Measurements from ENCODE around the gene CAMTA1.
"Not testable (repeated sequence)": the region's sequence is repeated elsewhere in the genome, so short reads cannot be mapped to it uniquely, and the experiment has no call there.

The CAMTA1 gene

GRCh38 chr1:6907676-6908434 lies 122.6 kb downstream of the CAMTA1 start:
- no peak for ATAC-seq
- no peak for DNase-seq

DNA sequence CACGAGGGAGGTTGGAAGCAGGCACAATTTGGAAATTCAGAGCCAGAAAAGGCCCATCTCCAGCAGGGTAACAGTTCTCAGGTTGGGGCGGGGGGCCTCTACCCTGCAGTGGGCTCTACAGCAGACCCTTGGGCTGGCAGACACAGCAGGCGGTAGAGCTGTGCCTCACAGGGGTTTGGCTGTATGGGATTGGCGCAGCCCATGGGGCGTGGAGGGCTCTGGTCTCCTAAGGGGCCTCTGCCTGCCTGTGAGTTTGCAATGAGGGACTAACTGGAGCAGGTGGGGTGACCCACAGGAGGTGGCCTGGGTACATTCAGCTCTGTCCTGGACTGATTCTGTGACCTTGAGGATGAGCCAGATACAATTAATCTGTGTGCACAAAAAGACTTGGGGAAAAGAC lies 124.1 kb downstream of the CAMTA1 start:
- ATAC-seq (no peak), DNase-seq (no peak)

DNA sequence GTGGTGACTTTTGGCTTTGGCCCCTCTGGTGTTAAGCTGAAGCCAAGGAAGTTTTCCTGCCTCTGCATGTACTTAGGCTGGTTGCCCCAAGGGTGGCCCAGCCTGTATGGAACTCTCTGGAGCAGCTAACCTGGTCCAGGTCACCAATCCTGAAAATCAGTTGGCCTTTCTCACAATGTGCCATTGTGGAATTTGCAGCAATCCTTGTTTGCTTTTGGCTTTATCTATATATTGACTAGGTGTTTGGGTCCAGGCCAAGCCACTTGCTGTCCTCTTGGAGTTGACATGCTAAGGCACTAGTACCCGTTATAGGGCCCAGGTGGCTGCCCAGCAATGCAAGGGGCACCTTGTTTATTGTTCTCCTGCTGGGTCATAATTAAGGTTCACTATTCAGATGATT lies 124.6 kb downstream of the CAMTA1 start:
- DNase-seq (no peak), ATAC-seq (no peak)

GRCh38 chr1:6911021-6911941 lies 126.0 kb downstream of the CAMTA1 start:
- DNase-seq (no peak), ATAC-seq (no peak)

GRCh38 chr1:6911974-6912373 lies 126.7 kb downstream of the CAMTA1 start:
- DNase-seq (no peak), ATAC-seq (no peak)

DNA sequence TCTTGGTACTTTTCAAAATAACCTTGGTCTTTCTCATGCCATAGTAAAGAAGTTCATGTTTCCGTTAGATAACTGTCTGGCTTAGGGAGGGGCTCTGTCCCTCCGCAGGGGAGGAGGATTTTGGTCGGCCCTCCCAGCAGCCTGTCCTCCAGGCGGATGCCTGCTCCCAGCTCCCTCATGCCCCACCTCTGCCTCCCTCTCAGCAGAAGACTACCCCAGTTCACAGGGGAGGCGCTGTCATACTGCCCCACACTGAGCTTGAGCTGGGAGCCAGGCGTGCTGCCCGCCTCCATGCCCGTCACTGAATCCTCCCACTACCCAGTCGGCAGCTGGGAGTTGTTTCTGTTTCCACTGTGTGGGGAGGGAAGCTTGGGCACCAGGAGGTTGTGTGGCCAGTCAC lies 127.3 kb downstream of the CAMTA1 start:
- ATAC-seq (no peak), DNase-seq (no peak)

- DNase-seq (no peak), ATAC-seq (no peak)
These were observed 127.8 kb downstream of the CAMTA1 start for GRCh38 chr1:6913086-6913485.

DNA sequence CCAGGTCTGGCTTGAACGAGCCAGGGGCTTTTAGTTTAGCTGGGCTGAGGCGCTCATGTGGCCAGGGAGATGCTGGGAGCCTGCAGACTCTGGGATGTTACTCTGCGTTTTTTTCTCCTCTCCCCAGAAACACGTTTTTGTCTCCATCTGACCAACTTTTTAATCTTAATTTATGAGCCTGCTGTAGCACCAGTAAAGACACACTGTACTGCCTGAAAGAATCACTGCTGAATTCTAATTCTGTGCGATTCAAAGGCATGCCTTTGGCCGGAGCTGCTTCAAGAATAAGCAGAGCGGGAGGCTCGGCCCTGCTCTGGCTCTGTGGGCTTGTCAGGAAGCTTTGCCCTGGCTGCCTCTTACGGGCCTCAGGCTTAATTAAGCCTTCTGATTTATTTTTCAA lies 129.5 kb downstream of the CAMTA1 start:
- DNase-seq (no peak), ATAC-seq (no peak)

DNA sequence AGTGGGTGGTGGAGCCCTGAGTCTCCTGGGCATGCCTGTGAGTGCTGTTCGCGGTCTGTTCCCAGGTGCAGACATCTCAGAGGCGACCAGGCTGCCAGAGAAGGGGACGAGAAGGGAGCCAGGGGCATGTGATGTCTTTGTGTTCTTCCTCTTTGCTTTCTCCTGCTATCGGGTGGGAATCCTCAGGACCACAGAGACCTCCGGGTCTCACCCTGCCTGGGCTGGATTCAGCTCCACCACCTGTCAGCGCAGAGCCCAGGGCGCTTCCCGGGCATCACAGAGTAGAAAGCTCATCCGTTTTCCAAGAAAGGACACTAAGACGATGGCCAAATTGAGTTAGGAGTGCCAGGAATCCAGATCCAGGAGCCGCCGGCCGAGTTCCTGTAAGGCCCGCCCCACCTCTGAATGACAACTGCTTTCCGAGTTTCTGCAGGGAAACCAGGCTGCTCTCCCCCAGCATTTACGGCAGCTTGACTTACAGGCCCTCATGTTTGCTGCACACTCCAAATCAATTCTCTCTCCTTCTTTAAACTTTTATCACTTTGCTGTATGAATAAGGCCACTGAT lies 130.8 kb downstream of the CAMTA1 start:
- DNase-seq: no peak

DNA sequence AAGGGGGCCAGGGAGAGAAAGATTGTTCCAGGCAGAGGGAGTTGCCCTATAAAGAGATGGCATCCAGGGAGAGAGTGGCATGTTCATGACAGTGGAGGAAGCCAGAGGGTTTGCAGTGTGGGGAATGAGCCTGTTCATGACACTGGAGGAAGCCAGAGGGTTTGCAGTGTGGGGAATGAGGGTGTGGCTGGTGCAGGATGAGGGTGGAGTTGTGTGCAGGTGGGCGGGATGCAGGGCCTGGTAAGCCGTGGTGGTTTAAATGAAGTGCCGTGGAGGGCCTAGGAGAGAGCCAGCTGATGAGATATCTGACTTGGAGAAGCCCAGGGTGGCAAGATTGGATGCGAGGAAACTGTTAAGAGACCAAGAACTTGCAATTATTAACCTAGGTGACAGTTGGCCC lies 131.8 kb downstream of the CAMTA1 start:
- no peak for DNase-seq
- ATAC-seq: no peak

More for the DNA sequence above, 130.8 kb downstream of the CAMTA1 start:
- ATAC-seq: no peak

- no peak for DNase-seq
- ATAC-seq: no peak
These were observed 133.1 kb downstream of the CAMTA1 start for GRCh38 chr1:6918186-6918924.

GRCh38 chr1:6918925-6919511 lies 133.8 kb downstream of the CAMTA1 start:
- ATAC-seq (no peak), DNase-seq (no peak)

DNA sequence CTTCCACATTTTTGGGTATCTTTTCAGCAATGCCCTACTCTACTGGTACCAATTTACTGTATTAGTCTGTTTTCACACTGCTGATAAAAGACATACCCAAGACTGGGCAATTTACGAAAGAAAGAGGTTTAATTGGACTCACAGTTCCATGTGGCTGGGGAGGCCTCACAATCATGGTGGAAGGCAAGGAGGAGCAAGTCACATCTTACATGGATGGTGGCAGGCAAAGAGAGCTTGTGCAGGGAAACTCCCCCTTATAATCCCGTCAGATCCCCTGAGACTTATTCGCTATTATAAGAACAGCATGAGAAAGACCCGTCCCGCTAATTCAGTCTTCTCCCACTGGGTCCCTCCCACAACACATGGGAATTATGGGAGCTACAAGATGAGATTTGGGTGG lies 136.3 kb downstream of the CAMTA1 start:
- not testable (repeated sequence) for ATAC-seq, DNase-seq

GRCh38 chr1:6922096-6922931 lies 137.1 kb downstream of the CAMTA1 start:
- ATAC-seq: no peak
- no peak for DNase-seq

- ATAC-seq: no peak
- no peak for DNase-seq
These were observed 137.8 kb downstream of the CAMTA1 start for GRCh38 chr1:6923012-6923411.

GRCh38 chr1:6923416-6923815 lies 138.2 kb downstream of the CAMTA1 start:
- DNase-seq (no peak), ATAC-seq (no peak)

GRCh38 chr1:6923955-6924881 lies 139.0 kb downstream of the CAMTA1 start:
- DNase-seq: no peak
- no peak for ATAC-seq

DNA sequence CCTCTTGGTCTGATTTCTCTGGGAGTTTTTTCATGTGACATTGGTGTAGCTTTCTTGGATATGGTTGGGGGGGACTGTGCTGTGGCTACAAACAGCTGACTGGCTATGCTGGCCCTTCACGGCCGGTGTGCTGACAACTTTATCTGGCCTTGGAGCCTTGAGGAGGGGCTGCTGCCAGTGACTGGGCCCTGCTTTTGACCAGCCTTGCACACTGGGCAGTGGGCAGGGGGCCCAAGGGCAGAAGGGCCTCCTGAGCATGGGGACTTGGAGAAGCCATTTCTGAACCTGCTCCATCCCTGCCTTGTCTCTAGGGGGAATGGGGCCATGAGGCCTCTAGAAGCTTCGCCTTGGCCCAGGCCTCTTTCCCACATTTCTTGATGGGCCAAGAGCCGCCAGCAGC lies 139.6 kb downstream of the CAMTA1 start:
- ATAC-seq: no peak
- no peak for DNase-seq

- ATAC-seq: no peak
- no peak for DNase-seq
These were observed 142.4 kb downstream of the CAMTA1 start for GRCh38 chr1:6927626-6928025.
